ENCODE results near the gene CACNB2. TPM values are rescaled to one million over a fixed set of nuclear protein-coding genes. Genes with fewer than 3 reads are reported as not detected.
A peak's percentile ranks its signal among the peaks of the same experiment; 100 is the strongest.

Gene CACNB2
- total and polyA plus RNA-seq, 10 of the 15 experiments (the other 5 are each of a cell fraction or from before 2014, with no cell fraction given): 0.62 to 8.1 (median 1.2) TPM

DNA sequence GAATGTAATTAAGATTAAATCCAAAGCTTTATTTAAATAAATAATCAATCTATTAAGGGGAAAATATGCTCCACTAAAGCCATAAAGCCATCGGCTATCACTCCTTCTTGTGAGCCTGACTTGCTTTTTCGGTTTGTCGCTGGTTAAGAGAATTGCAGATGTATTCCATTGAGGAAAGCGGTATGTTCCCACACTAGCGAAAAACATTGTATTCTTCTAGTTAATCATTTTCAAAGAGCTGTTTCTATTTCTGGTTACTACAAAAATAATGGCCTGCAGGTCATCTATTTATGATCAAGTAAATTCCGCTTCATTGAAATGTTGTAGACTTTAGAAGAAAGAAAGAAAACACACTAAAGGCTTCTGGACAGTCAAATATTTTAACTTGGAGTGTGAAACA, 173.4 kb downstream of the CACNB2 start (continued):
- TF ChIP-seq SUPT20H (IDR thresholded peaks at IDR 0.05; ENCODE audit: borderline replicate concordance, control insufficient read depth, low read depth, low read length): no peak
- TF ChIP-seq HCFC1 (IDR thresholded peaks at IDR 0.05; ENCODE audit: low read length): no peak
- no peak for TF ChIP-seq MTA2 (IDR thresholded peaks at IDR 0.05; ENCODE audit: low read depth)
- no peak for TF ChIP-seq LARP7 (IDR thresholded peaks at IDR 0.05)
- TF ChIP-seq BHLHE40 (IDR thresholded peaks at IDR 0.05; ENCODE audit: borderline replicate concordance in 1 of 2, low read depth in 2 of 2, low read length in 1 of 2): no peak
- no peak for TF ChIP-seq YY1 (IDR thresholded peaks at IDR 0.05; ENCODE audit: low read depth, low read length)
- TF ChIP-seq JUND (IDR thresholded peaks at IDR 0.05; ENCODE audit: low read depth, low read length): no peak
- TF ChIP-seq, protein P1, sequence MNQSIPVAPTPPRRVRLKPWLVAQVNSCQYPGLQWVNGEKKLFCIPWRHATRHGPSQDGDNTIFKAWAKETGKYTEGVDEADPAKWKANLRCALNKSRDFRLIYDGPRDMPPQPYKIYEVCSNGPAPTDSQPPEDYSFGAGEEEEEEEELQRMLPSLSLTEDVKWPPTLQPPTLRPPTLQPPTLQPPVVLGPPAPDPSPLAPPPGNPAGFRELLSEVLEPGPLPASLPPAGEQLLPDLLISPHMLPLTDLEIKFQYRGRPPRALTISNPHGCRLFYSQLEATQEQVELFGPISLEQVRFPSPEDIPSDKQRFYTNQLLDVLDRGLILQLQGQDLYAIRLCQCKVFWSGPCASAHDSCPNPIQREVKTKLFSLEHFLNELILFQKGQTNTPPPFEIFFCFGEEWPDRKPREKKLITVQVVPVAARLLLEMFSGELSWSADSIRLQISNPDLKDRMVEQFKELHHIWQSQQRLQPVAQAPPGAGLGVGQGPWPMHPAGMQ (IDR thresholded peaks at IDR 0.05; ENCODE audit: borderline replicate concordance): no peak
- TF ChIP-seq IKZF2 (IDR thresholded peaks at IDR 0.05): no peak
- no peak for TF ChIP-seq YBX1 (IDR thresholded peaks at IDR 0.05)
- no peak for TF ChIP-seq TCF3 (IDR thresholded peaks at IDR 0.05; ENCODE audit: borderline replicate concordance, insufficient read depth, low read depth, low read length)
- no peak for TF ChIP-seq TCF12 (IDR thresholded peaks at IDR 0.05; ENCODE audit: low read depth, low read length)

DNA sequence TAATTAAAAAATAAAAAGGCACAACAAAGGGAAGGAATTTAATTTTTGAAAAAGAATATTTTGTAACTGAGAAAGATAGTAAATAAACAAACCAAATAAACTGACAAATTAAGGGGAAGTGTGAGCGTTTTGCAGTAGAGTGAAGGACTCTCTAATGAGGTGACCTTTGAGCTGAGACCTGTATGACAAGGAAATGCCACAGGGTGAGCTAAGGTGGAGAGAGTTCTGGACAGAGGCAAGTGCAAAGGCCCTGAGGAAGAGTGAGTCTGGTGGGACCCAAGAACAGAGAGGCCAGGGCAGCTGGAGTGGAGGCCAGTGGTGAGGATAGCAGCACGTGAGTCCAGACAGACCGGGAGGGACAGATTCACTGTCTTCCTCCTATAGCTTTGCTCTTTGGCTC, 179.4 kb downstream of the CACNB2 start:
- FAIRE-seq: no peak

More for the DNA sequence above, 179.4 kb downstream of the CACNB2 start:
- no peak for TF ChIP-seq CBFB (IDR thresholded peaks at IDR 0.05; ENCODE audit: low read depth)
- TF ChIP-seq SMAD1 (IDR thresholded peaks at IDR 0.05; ENCODE audit: low read depth, partially characterized antibody): no peak
- no peak for TF ChIP-seq STAT3 (IDR thresholded peaks at IDR 0.05; ENCODE audit: low read depth, low read length)
- TF ChIP-seq PBX3 (IDR thresholded peaks at IDR 0.05; ENCODE audit: insufficient replicate concordance, low read depth, low read length): no peak
- no peak for TF ChIP-seq NRF1 (conservative IDR thresholded peaks at IDR 0.05; ENCODE audit: low read depth, low read length)
- no peak for TF ChIP-seq JUNB (IDR thresholded peaks at IDR 0.05)
- Histone ChIP-seq H2AFZ (ENCODE audit: control insufficient read depth, low read depth, low read length) (no peak overlapping the region), H3K4me1 (ENCODE audit: control insufficient read depth, insufficient read depth, low read length) (no peaks in the 10 kb centered on the region), H3K79me2 (ENCODE audit: control insufficient read depth, insufficient read depth, low read length) (no peaks in the 10 kb centered on the region), H3K36me3 (ENCODE audit: control insufficient read depth in 2 of 2, insufficient read depth in 2 of 2, low read length in 1 of 2) (no peaks in the 10 kb centered on the region), H3K4me2 (ENCODE audit: control insufficient read depth, insufficient read depth) (no peak overlapping the region), H3K9me3 (replicated peaks; ENCODE audit: control insufficient read depth, insufficient read depth, low read length) (no peaks in the 10 kb centered on the region), H4K20me1 (ENCODE audit: control insufficient read depth, insufficient read depth) (no peaks in the 10 kb centered on the region), H3K4me3 (no peak overlapping the region), H3K9ac (ENCODE audit: control insufficient read depth, insufficient read depth, low read length) (no peak overlapping the region), H3K27me3 (replicated peaks in 1 of 2; ENCODE audit: control insufficient read depth in 2 of 2, insufficient read depth in 2 of 2, low read length in 1 of 2) (no peaks in the 10 kb centered on the region), H3K27ac (ENCODE audit: control insufficient read depth, insufficient read depth) (no peak overlapping the region)
- 13% methylated on average over 3 of the region's 3 CpGs for WGBS (ENCODE audit: insufficient coverage, insufficient replicate concordance, low lambda C conversion rate, missing lambda C conversion rate)
- no TSS peak for BruUV-seq (replicated peaks)
- ATAC-seq (peak; percentile 60), DNase-seq (ENCODE audit: low read depth, low spot score) (no peak)
- intact Hi-C loops (cut with micrococcal nuclease; ENCODE audit: unreplicated experiment): loop anchor here (5.0 to 10.0 kb wide), 2 partner anchors 153 to 465 kb away; no protein-coding TSS in a partner anchor
- SMC1A ChIA-PET (ENCODE audit: uncharacterized antibody, unreplicated experiment): interaction anchor here (1.0 to 4.0 kb wide), 5 partner anchors 21 to 153 kb away, joined by 3 to 20 read pairs (median 4); no protein-coding TSS in a partner anchor
- RAD21 ChIA-PET (ENCODE audit: unreplicated experiment): interaction anchor here (0.9 kb wide), 1 partner anchor 79 kb away, joined by 3 read pairs; no protein-coding TSS in a partner anchor
- CTCF ChIA-PET: interaction anchor here (0.7 to 1.5 kb wide), 2 partner anchors 81 to 153 kb away, joined by 3 to 5 read pairs; no protein-coding TSS in a partner anchor
- in situ Hi-C loops (cut with MboI): no loop called here
- POLR2A ChIA-PET: interaction anchor here (0.5 to 0.6 kb wide), 2 partner anchors 78 to 118 kb away, joined by 3 to 5 read pairs; no protein-coding TSS in a partner anchor

All from GM12878 (cell line).